Occipital lobe (tissue), 2 donors: ENCODE data around the gene FYB1. TPM values are rescaled to one million over a fixed set of nuclear protein-coding genes. Genes with fewer than 3 reads are reported as not detected.

Experiments
- DNase-seq: peaks from one replicate; lab custom pipeline; 2025; lab: John Stamatoyannopoulos, UW
- total RNA-seq: library from RNA; depleted of rRNA; stranded (reverse); fragments of >200 nt; gene quantifications from one replicate; pipeline ENCODE4 v1.2.3, GENCODE V29; 2014

FYB1 gene
- total RNA-seq, 1 donor from 2014 or later: 1.4 TPM

GRCh38 chr5:39160576-39161213 is 58.7 kb downstream of the FYB1 start:
- no peak for DNase-seq

GRCh38 chr5:39159811-39160490 is 59.4 kb downstream of the FYB1 start:
- no peak for DNase-seq

- DNase-seq: no peak
Observed at GRCh38 chr5:39158786-39159185, 60.6 kb downstream of the FYB1 start.

DNA sequence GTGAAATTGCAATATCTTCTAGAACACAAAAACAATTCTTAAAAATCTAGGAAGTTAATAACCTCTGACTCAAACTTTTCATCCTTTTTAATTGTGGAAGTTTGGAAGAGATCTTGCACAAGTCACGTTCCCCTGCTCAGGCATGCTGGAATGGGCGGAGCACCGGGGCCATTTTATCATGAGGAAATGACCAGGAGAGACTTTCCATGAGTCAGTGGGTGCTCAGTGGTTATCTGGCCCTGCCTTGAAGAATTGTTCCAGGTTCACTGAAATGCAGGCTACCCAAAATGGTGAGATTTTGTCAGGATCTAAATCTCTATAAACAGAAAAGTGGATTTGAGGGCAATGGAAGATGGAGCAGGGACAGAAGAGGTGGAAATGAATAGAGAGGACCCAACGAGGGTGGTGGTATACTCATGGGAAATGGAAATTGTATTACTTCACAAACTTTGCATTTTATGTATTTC is 61.2 kb downstream of the FYB1 start:
- DNase-seq: no peak

- no peak for DNase-seq
Observed at GRCh38 chr5:39157701-39158100, 61.7 kb downstream of the FYB1 start.

- DNase-seq: no peak
Observed at GRCh38 chr5:39156082-39156481, 63.3 kb downstream of the FYB1 start.

DNA sequence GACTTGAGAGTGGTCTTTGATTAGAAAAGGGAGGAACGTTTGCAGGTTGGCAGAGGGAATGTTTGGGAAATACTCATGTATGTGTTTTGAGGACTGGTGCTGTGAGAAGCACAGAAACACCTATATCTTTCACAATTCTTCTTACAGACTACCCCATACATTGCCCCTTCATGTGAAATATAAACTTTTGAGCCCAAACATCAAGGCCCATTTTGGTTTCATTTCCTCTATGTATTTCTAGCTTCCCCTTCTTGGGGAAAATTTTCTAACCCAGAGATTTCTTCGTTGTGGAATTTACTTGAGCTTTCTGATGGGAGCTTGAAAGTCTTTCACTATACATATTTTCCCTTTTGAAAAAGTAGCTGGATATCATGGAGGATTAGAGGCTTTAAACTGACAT is 67.6 kb downstream of the FYB1 start:
- DNase-seq: no peak

GRCh38 chr5:39149966-39150365 is 69.4 kb downstream of the FYB1 start:
- no peak for DNase-seq

- no peak for DNase-seq
Observed at GRCh38 chr5:39148983-39149534, 70.3 kb downstream of the FYB1 start.

GRCh38 chr5:39146831-39147540 is 72.4 kb downstream of the FYB1 start:
- DNase-seq: no peak

- DNase-seq: no peak
Observed at GRCh38 chr5:39143151-39143860, 76.1 kb downstream of the FYB1 start.

GRCh38 chr5:39140558-39141168 is 78.7 kb downstream of the FYB1 start:
- DNase-seq: no peak

DNA sequence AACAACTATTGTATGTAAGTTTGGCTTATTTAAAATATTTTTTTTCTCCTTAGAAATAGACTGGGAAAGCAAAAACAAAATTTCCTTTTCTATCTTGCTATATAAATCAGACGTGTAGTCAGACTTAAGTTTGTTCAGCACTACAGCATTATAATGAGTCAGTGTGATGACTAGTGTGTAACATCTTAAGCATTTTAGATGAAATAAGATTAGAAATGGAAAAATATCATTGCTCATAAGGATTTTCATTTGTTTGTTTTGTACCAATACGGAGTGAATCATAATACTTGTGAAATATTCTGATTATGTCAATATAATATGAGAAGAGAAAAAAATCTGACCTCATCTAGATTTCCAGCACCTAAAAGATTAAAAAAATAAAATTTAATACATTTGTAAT is 80.5 kb downstream of the FYB1 start:
- DNase-seq: no peak

DNA sequence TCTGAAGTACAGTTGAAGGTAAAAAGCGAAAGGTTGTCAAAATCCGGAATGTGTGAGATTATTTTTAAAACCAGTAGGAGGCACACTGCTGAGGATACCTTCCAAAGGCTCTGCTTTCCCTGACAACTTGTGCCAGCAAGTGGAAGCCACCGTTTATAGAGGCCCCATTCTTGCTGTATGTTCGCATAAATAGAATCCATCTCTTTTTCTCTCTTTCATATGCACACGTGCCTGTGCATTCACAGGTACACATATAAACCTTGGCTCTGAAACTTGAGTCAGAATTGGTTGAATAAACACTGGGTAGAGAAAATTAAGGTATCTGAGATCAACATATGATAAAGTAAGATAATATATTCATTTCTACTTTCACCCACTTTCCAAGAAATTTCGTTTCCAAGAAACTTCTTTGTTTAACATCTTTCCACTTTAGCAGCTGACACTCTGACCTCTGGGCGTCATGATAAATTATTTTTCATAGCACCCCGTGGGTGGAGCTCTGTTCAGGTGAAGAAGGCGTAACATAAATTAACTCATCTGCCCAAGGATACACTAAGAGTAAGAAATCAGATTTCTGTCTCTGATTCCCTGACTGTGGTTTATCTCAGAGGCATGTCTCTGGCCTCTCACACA is 81.4 kb downstream of the FYB1 start:
- DNase-seq: no peak

GRCh38 chr5:39137391-39137790 is 82.0 kb downstream of the FYB1 start:
- DNase-seq: no peak

DNA sequence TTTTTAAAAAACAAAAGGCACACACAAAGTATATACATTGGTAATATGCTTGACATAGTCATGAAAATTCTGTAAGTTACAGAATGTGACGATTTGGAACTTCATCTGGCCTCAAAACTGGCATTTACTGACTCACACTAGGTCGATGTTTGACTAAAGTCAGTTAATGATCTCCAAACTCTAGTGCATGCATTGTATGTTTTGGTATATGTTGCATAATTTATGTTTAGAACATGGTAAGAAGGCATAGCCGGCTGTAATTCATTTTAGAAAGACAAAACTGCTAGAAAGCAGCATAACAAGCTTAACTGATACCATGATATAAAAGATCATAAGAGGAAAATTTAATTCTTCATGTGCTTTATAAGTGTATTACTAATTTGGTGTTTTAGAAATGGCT is 86.6 kb downstream of the FYB1 start:
- no peak for DNase-seq

DNA sequence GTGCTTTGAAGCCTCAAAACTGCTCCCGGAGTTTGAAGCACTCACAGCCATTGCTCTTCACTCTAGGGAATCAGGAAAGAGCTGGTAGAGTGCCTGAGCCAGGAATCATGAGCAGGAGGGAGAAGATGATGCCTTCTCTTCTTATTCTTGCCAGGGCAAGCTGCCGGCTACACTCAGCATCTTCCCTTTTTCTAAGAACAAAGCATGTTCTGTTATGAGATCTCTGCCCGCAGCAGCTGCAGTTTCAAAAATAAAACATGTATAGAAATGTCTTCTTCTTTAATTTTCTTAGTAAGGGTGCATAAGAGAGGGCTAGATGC is 87.3 kb downstream of the FYB1 start:
- DNase-seq: peak; percentile 5

GRCh38 chr5:39131210-39132127 is 87.9 kb downstream of the FYB1 start:
- DNase-seq: no peak

GRCh38 chr5:39130716-39131115 is 88.6 kb downstream of the FYB1 start:
- no peak for DNase-seq

DNA sequence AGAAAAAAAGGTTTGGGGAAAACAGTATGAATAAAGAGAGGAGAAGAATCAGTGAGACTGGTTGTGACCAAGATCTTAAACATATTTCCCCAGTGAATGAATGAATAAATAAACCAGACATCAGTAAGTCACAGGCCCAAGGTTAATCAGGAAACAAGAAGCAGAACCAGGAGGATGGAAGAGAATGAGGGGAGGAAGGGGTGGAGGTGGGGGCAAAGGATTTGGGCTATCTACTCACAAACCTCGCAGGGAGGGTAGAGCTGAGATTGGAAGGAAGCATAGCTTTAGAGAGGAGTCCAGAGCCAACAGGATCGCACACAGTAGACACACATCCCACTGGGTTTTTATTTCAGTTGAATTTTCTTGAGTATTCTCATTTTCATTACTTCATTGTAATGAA is 97.4 kb downstream of the FYB1 start:
- no peak for DNase-seq
